ENCODE measurements around the gene SIK3.

The SIK3 gene

DNA sequence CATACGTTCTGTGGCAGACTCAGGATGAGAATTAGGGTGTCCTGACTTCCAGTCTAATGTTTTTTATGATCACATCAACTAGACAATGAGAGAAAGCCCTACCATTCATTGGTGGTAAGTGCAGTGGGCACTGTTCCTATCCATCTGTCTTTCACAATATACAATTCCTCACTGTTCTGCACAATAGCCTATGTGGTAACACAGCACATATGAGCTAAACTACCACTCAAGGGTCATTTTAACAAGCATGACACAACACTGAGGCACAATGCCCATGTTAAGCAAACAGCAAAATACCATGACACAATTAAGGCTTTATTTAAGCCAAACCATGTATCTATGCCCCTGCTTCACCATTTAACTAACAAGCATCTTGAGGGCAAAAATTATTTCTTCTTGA is 52.3 kb downstream of the SIK3 start:
- TF ChIP-seq, protein P1, sequence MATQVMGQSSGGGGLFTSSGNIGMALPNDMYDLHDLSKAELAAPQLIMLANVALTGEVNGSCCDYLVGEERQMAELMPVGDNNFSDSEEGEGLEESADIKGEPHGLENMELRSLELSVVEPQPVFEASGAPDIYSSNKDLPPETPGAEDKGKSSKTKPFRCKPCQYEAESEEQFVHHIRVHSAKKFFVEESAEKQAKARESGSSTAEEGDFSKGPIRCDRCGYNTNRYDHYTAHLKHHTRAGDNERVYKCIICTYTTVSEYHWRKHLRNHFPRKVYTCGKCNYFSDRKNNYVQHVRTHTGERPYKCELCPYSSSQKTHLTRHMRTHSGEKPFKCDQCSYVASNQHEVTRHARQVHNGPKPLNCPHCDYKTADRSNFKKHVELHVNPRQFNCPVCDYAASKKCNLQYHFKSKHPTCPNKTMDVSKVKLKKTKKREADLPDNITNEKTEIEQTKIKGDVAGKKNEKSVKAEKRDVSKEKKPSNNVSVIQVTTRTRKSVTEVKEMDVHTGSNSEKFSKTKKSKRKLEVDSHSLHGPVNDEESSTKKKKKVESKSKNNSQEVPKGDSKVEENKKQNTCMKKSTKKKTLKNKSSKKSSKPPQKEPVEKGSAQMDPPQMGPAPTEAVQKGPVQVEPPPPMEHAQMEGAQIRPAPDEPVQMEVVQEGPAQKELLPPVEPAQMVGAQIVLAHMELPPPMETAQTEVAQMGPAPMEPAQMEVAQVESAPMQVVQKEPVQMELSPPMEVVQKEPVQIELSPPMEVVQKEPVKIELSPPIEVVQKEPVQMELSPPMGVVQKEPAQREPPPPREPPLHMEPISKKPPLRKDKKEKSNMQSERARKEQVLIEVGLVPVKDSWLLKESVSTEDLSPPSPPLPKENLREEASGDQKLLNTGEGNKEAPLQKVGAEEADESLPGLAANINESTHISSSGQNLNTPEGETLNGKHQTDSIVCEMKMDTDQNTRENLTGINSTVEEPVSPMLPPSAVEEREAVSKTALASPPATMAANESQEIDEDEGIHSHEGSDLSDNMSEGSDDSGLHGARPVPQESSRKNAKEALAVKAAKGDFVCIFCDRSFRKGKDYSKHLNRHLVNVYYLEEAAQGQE (IDR thresholded peaks at IDR 0.05; ENCODE audit: insufficient read depth in 1 of 2, low read depth in 2 of 2, low read length in 2 of 2) = no peak
- no peak for TF ChIP-seq FOXP2 (optimal IDR thresholded peaks at IDR 0.05; ENCODE audit: borderline replicate concordance, extremely low read depth, extremely low read length, insufficient read depth)
- TF ChIP-seq SIN3A (IDR thresholded peaks at IDR 0.05; ENCODE audit: borderline replicate concordance, insufficient read depth, low read length) = no peak
- no peak for TF ChIP-seq POLR2AphosphoS5 (IDR thresholded peaks at IDR 0.05; ENCODE audit: low read depth, low read length)
- TF ChIP-seq TAF1 (IDR thresholded peaks at IDR 0.05; ENCODE audit: borderline replicate concordance, insufficient read depth, low read length) = no peak

DNA sequence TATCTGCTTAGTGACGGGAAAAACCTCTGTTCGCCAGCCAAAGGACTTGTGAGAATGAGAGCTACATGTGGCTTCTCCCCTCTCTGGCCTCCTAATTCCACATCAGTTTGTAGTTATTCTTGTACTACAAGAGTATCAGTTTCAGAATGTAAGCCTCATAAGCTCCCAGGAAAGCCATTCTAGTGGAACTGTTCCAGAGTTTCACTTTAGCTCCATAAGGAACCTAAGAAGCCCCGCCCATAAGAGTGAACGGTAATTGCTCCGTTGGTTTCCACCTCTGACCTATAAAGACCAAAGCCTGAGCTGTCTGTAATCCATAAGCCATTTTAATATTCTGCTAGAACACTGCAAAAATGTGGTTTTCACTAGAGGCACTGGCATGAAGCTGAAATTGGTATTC is 53.0 kb downstream of the SIK3 start:
- TF ChIP-seq SIN3A (IDR thresholded peaks at IDR 0.05; ENCODE audit: borderline replicate concordance, insufficient read depth, low read length) (no peak), FOXP2 (optimal IDR thresholded peaks at IDR 0.05; ENCODE audit: borderline replicate concordance, extremely low read depth, extremely low read length, insufficient read depth) (no peak), POLR2AphosphoS5 (IDR thresholded peaks at IDR 0.05; ENCODE audit: low read depth, low read length) (no peak)

DNA sequence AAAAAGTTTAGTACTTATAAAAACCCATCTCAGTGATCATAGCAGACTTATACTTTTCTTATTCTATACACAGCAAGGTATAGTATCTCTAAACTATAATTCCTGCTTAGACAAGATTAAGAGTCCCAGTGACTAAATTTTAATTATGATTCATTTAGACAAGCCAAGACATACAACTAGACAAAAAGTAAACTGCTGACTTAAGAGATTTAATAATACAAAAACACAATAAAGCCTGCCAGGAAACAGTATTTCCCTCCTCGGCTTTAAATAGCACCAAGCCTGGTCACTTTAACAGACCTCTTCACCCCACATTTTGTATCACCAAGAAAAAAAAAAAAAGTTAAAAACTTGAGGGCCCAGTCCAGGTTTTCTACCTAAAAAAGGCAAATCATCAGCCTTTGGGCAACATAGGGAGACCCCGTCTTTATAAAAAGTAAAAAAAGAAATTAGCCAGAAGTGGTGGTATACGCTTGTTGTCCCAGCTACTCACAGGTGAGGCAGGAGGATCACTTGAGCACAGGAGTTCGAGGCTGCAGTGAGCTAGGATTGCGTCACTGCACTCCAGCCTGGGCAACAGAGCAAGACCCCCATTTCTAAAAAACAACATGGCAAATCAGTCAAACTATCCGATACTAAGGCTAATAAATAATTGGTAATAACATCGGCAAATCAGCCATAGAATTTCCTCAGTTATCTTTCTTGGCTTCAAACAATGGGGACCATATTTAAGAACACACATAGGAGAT is 53.8 kb downstream of the SIK3 start:
- TF ChIP-seq, protein P1 (IDR thresholded peaks at IDR 0.05; ENCODE audit: insufficient read depth in 1 of 2, low read depth in 2 of 2, low read length in 2 of 2) = no peak
- TF ChIP-seq POLR2AphosphoS5 (IDR thresholded peaks at IDR 0.05; ENCODE audit: low read depth, low read length) (no peak), FOXP2 (optimal IDR thresholded peaks at IDR 0.05; ENCODE audit: borderline replicate concordance, extremely low read depth, extremely low read length, insufficient read depth) (no peak), SIN3A (IDR thresholded peaks at IDR 0.05; ENCODE audit: borderline replicate concordance, insufficient read depth, low read length) (no peak), TAF1 (IDR thresholded peaks at IDR 0.05; ENCODE audit: borderline replicate concordance, insufficient read depth, low read length) (no peak)

DNA sequence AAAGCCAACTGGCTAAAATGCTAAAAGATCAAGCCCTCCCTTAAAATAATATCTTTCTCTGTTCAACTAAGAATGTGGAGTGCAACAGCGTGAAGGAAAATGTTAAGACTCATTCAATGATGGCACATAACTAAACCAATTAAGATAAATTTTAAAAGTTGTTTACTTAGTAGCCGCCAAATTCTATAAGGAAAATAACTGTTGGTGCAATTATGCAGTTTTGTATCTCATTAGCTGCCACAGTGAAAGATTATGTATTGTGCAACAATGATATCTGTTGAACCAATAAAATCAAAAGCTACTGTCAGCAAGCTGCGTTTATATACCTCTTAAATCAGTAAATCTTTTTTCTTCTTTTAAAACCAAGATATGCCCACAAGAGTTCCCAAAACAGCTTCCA is 55.5 kb downstream of the SIK3 start:
- TF ChIP-seq POLR2AphosphoS5 (IDR thresholded peaks at IDR 0.05; ENCODE audit: low read depth, low read length) (no peak), FOXP2 (optimal IDR thresholded peaks at IDR 0.05; ENCODE audit: borderline replicate concordance, extremely low read depth, extremely low read length, insufficient read depth) (no peak), TAF1 (IDR thresholded peaks at IDR 0.05; ENCODE audit: borderline replicate concordance, insufficient read depth, low read length) (no peak), SIN3A (IDR thresholded peaks at IDR 0.05; ENCODE audit: borderline replicate concordance, insufficient read depth, low read length) (no peak)
- TF ChIP-seq, protein P1 (IDR thresholded peaks at IDR 0.05; ENCODE audit: insufficient read depth in 1 of 2, low read depth in 2 of 2, low read length in 2 of 2) = no peak

DNA sequence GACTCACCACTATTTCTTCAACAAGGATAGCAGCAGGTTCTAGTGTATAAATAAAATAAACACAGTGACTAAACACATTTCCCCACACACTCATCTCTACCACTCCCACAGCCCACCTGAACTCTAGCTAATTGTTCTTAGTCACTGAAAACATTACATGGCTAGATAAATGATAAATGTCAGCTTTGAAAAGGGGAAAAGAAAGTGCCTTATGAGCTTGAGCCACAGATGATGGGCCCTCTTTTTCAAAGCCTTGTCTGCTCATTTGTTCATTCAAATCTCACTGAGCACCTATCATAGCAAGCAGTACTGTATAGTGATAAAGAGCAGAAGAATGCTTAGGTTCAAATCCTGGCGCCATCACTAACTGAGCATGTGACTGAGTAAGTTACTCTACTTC is 58.3 kb downstream of the SIK3 start:
- TF ChIP-seq POLR2AphosphoS5 (IDR thresholded peaks at IDR 0.05; ENCODE audit: low read depth, low read length) (no peak), FOXP2 (optimal IDR thresholded peaks at IDR 0.05; ENCODE audit: borderline replicate concordance, extremely low read depth, extremely low read length, insufficient read depth) (no peak), SIN3A (IDR thresholded peaks at IDR 0.05; ENCODE audit: borderline replicate concordance, insufficient read depth, low read length) (no peak), TAF1 (IDR thresholded peaks at IDR 0.05; ENCODE audit: borderline replicate concordance, insufficient read depth, low read length) (no peak)
- TF ChIP-seq, protein P1 (IDR thresholded peaks at IDR 0.05; ENCODE audit: insufficient read depth in 1 of 2, low read depth in 2 of 2, low read length in 2 of 2) = no peak
